Suppressor macrophage (primary cell): Measurements from ENCODE around the gene KRTAP2-3.
A peak's percentile ranks its signal among the peaks of the same experiment; 100 is the strongest.

Experiments used
- DNase-seq, 4 experiments: peaks; one replicate each; pipeline ENCODE4 v3.0.0-alpha.2; 2020 to 2022

KRTAP2-3 gene

DNA sequence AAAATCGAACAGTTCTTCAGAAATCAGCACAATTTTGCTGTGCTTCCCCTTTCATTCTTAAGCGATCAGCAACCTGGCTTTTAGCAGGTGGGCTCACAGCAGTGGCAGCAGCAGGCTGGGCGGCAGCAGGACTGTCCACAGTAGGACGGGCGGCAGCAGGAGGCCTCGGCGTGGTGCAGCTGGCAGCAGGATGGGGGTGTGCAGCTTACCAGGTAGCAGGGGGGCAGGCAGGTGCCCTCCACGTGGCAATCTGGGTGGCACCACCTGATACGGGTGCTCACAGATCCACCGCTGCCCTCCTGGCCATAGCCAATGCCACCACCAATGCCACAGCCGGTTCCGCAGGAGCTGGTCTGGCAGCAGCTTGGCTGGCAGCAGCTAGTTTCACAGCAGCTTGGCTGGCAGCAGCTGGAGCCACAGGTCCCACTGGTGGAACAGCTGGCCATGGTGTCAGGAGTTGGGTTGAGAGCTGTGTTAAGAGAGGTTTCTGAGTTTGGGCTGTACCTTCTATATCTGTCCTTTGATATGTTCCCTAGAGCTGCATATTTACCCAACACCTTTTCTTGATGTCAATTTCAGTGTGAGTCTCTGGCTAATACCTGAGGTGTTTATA is 30.2 kb downstream of the KRTAP2-3 start, which contains the start of gene KRTAP1-4:
TSS of gene KRTAP1-4 (minus strand) at position 563 of the 613 bp plus-strand sequence. CDS start at position 446, 117 bp downstream.
- DNase-seq = no peak

- no peak for DNase-seq
These were observed 33.0 kb downstream of the KRTAP2-3 start, which contains the start of gene KRTAP1-5 for GRCh38 chr17:41026715-41027471. KRTAP1-5 (minus strand) TSS chr17:41027208; CDS start chr17:41027155, 53 bp downstream.

GRCh38 chr17:41024697-41025096 is 35.2 kb downstream of the KRTAP2-3 start:
- DNase-seq = no peak

- DNase-seq = no peak
These were observed 39.6 kb downstream of the KRTAP2-3 start for GRCh38 chr17:41020336-41020735.

DNA sequence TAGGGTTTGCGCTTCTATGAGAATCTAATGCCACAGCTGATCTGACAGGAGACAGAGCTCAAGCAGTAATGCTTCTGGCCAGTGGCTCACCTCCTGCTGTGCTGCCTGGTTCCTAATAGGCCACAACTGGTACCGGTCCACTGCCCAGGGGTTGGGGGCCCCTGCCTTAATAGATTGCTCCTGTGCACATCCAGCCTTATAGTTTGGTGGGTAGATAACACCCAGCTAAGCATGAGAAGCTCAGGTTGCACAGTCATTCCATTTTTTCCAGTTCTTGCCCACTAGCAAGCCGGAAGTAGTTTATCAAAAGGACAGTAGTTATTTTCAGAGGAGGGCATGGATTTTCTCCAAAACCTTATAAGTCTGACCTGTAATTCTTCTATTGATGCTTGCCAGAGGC is 40.5 kb downstream of the KRTAP2-3 start:
- no peak for DNase-seq

- DNase-seq = peak in 3 of 4 experiments; percentile 6 to 32 (median 15)
These were observed 41.4 kb downstream of the KRTAP2-3 start for GRCh38 chr17:41018541-41018940.

- no peak for DNase-seq
These were observed 43.2 kb downstream of the KRTAP2-3 start for GRCh38 chr17:41016578-41017215.

- DNase-seq = no peak
These were observed 44.5 kb downstream of the KRTAP2-3 start for GRCh38 chr17:41015454-41015853.

DNA sequence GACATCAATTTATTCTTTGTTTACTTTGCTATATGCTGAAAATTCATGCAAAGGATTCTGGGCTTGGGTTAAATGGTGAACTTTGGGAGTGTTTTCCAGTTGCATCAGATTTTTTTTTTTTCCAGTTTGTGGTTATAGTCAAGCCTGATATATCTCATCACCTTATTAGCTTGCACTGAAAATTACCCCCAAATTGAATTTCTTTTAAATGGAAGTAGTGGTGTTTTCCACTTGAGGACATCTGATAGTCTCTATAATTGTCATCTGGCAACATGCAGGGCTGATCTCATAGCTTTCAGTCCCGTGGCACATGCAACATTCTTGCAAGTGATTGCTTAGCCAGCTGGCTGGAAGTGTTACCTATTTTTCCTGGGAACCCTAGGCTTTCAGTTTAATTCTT is 46.3 kb downstream of the KRTAP2-3 start:
- no peak for DNase-seq

DNA sequence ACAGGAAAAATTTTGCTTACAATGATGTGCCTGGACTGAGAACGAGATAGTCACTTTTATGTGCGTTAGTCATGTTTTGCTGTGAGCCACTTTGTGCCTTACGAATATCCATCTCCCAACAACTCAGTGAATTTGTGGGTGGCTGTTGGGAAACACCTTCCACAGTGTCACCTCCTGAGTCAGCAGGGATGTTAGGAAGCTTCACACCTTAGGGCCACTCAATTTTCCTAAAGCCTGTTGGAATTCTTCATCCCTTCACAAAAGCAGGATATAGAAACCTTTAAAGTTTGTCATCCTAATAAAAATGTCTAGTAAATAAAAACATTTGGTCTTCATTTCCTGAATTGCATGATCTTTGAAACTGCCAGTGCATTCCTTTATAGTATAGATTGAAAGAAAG is 46.7 kb downstream of the KRTAP2-3 start:
- DNase-seq = no peak

DNA sequence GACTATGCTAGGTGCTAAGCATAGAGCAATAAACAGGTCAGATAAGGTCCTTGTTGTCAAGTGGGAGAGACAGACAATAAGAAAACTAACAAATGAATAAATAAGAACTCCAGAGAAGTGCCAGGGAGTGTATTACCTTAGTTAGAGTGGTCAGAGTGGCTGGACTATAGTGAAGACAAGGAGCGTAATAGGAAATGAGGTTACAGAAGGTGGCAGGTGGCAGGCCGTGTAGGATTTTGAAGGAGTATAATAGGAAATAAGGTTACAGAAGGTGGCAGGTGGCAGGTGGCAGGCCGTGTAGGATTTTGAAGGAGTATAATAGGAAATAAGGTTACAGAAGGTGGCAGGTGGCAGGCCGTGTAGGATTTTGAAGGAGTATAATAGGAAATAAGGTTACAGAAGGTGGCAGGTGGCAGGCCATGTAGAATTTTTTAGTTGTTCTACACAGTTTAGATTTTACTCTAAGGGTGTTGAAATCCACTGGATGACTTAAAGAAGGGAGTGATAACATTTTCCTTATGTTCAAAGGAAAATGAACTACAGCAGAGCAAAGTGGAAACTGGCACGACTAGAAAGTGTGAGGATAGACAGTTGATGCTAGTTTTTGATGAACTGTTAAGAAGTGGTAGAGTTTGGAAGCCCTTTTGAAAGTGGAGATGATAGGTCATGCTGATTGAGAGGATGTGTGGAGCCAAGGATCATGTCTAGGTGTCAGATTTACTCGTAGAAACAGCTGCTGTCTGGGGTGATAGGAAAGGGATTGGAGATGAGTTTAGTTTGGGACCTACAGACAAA is 47.4 kb downstream of the KRTAP2-3 start:
- DNase-seq = no peak

GRCh38 chr17:41010441-41010840 is 49.5 kb downstream of the KRTAP2-3 start:
- DNase-seq = no peak

GRCh38 chr17:41009936-41010335 is 50.0 kb downstream of the KRTAP2-3 start:
- DNase-seq = no peak

DNA sequence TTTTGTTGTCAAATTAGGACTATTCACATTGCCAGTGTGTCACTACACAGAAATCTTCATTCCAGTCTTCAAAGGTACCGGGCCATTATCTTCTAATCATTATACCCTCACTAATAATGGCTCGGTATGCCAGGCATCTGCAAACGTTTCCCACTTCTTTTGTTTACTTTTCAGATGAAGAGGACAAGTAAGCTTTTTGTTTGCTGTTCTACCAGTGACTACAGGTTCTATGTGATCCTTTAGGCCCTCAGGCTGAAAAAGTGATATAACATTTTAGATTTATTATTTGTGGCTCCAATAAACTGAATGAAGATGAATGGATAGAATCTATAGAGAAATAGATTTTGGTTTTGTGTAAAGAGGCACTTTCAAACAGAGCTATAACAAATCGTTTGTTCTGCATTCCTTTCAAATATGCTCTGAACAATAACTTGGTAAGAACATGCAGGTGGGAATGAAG is 50.6 kb downstream of the KRTAP2-3 start:
- DNase-seq = no peak
